ENCODE results near the gene PNRC1.

PNRC1 gene

DNA sequence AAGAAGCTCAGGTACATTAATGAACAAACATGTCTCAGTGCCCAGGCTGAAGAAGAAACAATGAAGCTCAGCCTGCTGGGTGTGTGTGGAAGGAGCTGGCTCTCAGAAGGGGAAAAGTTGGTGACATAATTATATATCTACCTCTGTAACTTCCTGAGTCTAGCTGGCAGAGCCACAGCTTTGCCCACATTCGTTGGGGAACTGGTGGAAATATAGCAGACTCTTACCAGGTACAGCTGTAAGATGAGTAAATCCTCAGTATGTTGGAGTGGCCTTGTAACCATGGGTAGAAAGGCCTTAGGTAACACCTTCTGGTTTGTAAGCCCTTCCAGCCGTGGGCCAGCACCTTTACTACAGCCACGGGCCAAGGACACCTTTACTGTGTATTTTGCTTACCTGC is 29.9 kb upstream of the PNRC1 start:
- Histone ChIP-seq H3K27me3 (ENCODE audit: low read depth, low read length) (no peaks in the 10 kb centered on the region), H2AFZ (ENCODE audit: low read depth, low read length) (no peak overlapping the region), H3K4me2 (ENCODE audit: low read length) (no peak overlapping the region), H4K20me1 (ENCODE audit: insufficient read depth, low read length) (no peaks in the 10 kb centered on the region), H3K36me3 (replicated peaks; ENCODE audit: low read depth, low read length) (no peaks in the 10 kb centered on the region), H3K4me3 (ENCODE audit: low read length) (no peak overlapping the region), H3K4me1 (ENCODE audit: low read length) (no peaks in the 10 kb centered on the region), H3K27ac (ENCODE audit: low read length) (no peak overlapping the region), H3K79me2 (ENCODE audit: low read length) (no peaks in the 10 kb centered on the region), H3K9me3 (ENCODE audit: insufficient read depth, low read length) (no peaks in the 10 kb centered on the region), H3K9ac (ENCODE audit: low read length) (no peak overlapping the region)
- no peak for TF ChIP-seq EZH2phosphoT487 (IDR thresholded peaks at IDR 0.05; ENCODE audit: low read depth)
- TF ChIP-seq, protein P1, sequence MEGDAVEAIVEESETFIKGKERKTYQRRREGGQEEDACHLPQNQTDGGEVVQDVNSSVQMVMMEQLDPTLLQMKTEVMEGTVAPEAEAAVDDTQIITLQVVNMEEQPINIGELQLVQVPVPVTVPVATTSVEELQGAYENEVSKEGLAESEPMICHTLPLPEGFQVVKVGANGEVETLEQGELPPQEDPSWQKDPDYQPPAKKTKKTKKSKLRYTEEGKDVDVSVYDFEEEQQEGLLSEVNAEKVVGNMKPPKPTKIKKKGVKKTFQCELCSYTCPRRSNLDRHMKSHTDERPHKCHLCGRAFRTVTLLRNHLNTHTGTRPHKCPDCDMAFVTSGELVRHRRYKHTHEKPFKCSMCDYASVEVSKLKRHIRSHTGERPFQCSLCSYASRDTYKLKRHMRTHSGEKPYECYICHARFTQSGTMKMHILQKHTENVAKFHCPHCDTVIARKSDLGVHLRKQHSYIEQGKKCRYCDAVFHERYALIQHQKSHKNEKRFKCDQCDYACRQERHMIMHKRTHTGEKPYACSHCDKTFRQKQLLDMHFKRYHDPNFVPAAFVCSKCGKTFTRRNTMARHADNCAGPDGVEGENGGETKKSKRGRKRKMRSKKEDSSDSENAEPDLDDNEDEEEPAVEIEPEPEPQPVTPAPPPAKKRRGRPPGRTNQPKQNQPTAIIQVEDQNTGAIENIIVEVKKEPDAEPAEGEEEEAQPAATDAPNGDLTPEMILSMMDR (IDR thresholded peaks at IDR 0.05; ENCODE audit: low read depth, low read length), result no peak

DNA sequence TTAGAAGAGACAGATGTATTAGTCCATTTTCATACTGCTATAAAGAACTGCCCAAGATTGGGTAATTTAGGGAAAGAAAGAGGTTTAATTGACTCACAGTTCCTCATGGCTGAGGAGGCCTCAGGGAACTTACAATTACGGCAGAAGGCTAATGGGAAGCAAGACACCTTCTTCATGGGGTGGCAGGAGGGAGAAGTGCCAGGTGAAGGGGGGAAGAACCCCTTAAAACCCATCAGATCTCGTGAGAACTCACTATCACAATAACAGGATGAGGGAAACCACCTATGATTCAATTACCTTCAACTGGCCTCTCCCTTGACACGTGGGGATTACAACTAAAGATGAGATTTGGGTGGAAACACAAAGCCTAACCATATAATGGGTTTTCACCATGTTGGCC is 28.9 kb upstream of the PNRC1 start:
- Histone ChIP-seq H3K9ac (ENCODE audit: low read length) (no peak overlapping the region), H2AFZ (ENCODE audit: low read depth, low read length) (no peak overlapping the region), H3K36me3 (replicated peaks; ENCODE audit: low read depth, low read length) (no peaks in the 10 kb centered on the region), H3K4me1 (ENCODE audit: low read length) (no peaks in the 10 kb centered on the region), H3K4me2 (ENCODE audit: low read length) (no peak overlapping the region), H3K4me3 (ENCODE audit: low read length) (no peak overlapping the region), H3K27me3 (ENCODE audit: low read depth, low read length) (no peaks in the 10 kb centered on the region), H3K79me2 (ENCODE audit: low read length) (no peaks in the 10 kb centered on the region), H3K9me3 (ENCODE audit: insufficient read depth, low read length) (no peaks in the 10 kb centered on the region), H4K20me1 (ENCODE audit: insufficient read depth, low read length) (no peaks in the 10 kb centered on the region), H3K27ac (ENCODE audit: low read length) (no peak overlapping the region)
- no peak for TF ChIP-seq EZH2phosphoT487 (IDR thresholded peaks at IDR 0.05; ENCODE audit: low read depth)
- TF ChIP-seq, protein P1 (IDR thresholded peaks at IDR 0.05; ENCODE audit: low read depth, low read length), result no peak

DNA sequence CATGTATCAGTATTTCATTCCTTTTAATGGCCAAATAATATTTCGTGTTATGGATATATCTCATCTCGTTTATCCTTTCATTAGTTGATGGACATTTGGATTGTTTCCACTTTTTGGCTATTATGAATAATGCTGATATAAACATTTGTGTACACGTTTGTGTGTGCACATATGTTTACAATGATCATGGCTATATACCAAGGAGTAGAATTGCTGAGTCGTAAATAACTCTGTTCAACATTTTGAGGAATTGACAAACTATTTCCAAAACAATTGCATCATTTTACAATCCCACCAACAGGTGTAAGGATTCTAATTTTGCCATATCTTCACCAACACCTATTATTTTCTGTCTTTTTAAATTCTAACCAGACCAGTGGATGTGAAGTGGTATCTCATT is 26.3 kb upstream of the PNRC1 start:
- H3K36me3 ChIP-seq (replicated peaks; ENCODE audit: low read depth, low read length), result no peaks in the 10 kb centered on the region
- H3K27ac ChIP-seq (ENCODE audit: low read length), result no peak overlapping the region
- H2AFZ ChIP-seq (ENCODE audit: low read depth, low read length), result no peak overlapping the region
- H3K4me2 ChIP-seq (ENCODE audit: low read length), result no peak overlapping the region
- H3K27me3 ChIP-seq (ENCODE audit: low read depth, low read length), result no peaks in the 10 kb centered on the region
- TF ChIP-seq, protein P1 (IDR thresholded peaks at IDR 0.05; ENCODE audit: low read depth, low read length), result no peak
- TF ChIP-seq EZH2phosphoT487 (IDR thresholded peaks at IDR 0.05; ENCODE audit: low read depth), result no peak
- H3K9me3 ChIP-seq (ENCODE audit: insufficient read depth, low read length), result no peaks in the 10 kb centered on the region
- no peaks in the 10 kb centered on the region for H3K79me2 ChIP-seq (ENCODE audit: low read length)
- no peaks in the 10 kb centered on the region for H3K4me1 ChIP-seq (ENCODE audit: low read length)
- no peak overlapping the region for H3K9ac ChIP-seq (ENCODE audit: low read length)
- no peak overlapping the region for H3K4me3 ChIP-seq (ENCODE audit: low read length)
- no peaks in the 10 kb centered on the region for H4K20me1 ChIP-seq (ENCODE audit: insufficient read depth, low read length)

DNA sequence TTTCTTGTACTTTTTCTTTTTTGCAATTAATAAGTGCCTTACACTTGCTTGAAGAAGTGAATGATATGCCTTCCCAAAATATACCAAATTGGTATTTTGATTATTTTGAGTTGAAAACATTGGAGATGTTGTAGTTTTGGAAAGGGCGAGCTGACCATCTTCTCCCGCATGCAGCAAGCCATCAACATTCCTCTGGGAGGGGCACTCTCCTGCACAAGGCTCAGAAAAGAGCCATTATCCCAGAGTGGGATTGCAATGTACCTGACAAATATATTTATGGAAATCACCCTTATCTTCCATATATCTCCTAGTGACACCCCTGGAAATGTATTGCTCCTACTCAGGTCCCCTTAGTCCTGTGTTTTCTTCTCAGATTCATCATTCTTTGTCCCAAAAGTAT is 22.8 kb upstream of the PNRC1 start:
- Histone ChIP-seq H3K36me3 (replicated peaks; ENCODE audit: low read depth, low read length) (no peaks in the 10 kb centered on the region), H3K79me2 (ENCODE audit: low read length) (no peaks in the 10 kb centered on the region), H3K9me3 (ENCODE audit: insufficient read depth, low read length) (no peaks in the 10 kb centered on the region), H3K4me3 (ENCODE audit: low read length) (no peak overlapping the region), H3K27me3 (ENCODE audit: low read depth, low read length) (no peaks in the 10 kb centered on the region), H3K9ac (ENCODE audit: low read length) (no peak overlapping the region), H3K27ac (ENCODE audit: low read length) (no peak overlapping the region), H2AFZ (ENCODE audit: low read depth, low read length) (no peak overlapping the region), H3K4me1 (ENCODE audit: low read length) (no peaks in the 10 kb centered on the region), H4K20me1 (ENCODE audit: insufficient read depth, low read length) (no peaks in the 10 kb centered on the region), H3K4me2 (ENCODE audit: low read length) (no peak overlapping the region)
- no peak for TF ChIP-seq EZH2phosphoT487 (IDR thresholded peaks at IDR 0.05; ENCODE audit: low read depth)
- TF ChIP-seq, protein P1 (IDR thresholded peaks at IDR 0.05; ENCODE audit: low read depth, low read length), result no peak

All from OCI-LY3 (cell line).